Measurements from ENCODE around the gene ZNF112. TPM values are rescaled to one million over a fixed set of nuclear protein-coding genes. Genes with fewer than 3 reads are reported as not detected.
"Not testable (repeated sequence)": the region's sequence is repeated elsewhere in the genome, so short reads cannot be mapped to it uniquely, and the experiment has no call there.

The ZNF112 gene
- 1.9 and 2.5 TPM in 2 replicates for total RNA-seq (2014; rRNA removed)
- percentile 70 among the genes with signal in this experiment for Bru-seq, nascent RNA
- percentile 71 among the genes with signal in this experiment for BruChase-seq, experiment 1, labeled RNA remaining after a 6-hour chase
- percentile 90 among the genes with signal in this experiment for BruChase-seq, experiment 2, labeled RNA remaining after a 2-hour chase
- long read RNA-seq, transcript ZNF112-202 (4 exons, 3,654 nt): major isoform, 5 of 7 reads
- long read RNA-seq, partial matches to known transcripts: 0 of 7 reads
- long read RNA-seq, other reads (novel, unspliced or antisense): 2 of 7 reads

DNA sequence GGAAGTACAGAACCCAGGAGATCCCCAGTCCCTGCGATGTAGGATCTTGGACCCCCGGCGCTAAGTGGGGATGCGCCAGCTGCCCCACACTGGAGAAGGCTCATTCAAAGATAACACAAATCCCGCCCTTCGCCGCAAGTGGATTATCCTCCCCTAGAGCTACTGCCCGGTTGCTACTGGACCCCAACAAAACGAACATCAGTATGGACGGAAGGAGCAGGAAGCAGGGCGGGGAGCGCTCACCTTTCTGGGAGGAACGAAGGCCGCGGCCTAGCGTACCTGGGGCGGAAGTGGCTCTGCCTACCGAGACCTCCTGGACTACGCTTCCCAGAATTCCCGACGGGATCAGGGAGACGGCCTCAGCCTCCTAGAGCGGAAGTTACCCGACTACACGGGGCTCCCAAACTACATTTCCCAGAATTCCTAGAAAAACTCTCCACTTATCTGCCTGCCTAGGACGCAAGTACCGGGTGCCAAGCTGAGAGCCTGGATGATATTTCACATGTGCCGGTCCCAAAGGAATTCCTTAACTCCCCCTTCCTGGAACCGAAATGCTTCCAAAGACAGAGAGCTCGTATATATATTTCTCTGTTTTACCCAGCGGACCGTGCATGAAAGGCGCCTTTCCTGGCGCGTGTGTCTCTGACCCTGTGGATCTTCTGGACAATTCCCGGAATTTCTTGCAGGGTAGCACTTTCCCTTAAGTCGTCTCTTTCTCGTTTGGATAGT, at the start of gene ZNF112:
Gene ZNF112 (minus strand): TSS at position 298 of the 729 bp plus-strand sequence. CDS start 16,141 bp downstream, outside the sequence.
- H3K4me1 ChIP-seq (ENCODE audit: insufficient read depth, low read length): no peaks in the 10 kb centered on the region
- TF ChIP-seq, protein P1, sequence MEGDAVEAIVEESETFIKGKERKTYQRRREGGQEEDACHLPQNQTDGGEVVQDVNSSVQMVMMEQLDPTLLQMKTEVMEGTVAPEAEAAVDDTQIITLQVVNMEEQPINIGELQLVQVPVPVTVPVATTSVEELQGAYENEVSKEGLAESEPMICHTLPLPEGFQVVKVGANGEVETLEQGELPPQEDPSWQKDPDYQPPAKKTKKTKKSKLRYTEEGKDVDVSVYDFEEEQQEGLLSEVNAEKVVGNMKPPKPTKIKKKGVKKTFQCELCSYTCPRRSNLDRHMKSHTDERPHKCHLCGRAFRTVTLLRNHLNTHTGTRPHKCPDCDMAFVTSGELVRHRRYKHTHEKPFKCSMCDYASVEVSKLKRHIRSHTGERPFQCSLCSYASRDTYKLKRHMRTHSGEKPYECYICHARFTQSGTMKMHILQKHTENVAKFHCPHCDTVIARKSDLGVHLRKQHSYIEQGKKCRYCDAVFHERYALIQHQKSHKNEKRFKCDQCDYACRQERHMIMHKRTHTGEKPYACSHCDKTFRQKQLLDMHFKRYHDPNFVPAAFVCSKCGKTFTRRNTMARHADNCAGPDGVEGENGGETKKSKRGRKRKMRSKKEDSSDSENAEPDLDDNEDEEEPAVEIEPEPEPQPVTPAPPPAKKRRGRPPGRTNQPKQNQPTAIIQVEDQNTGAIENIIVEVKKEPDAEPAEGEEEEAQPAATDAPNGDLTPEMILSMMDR (conservative IDR thresholded peaks at IDR 0.05; ENCODE audit: low read depth, low read length): no peak
- TF ChIP-seq EZH2 (IDR thresholded peaks at IDR 0.05; ENCODE audit: low read length, unreplicated experiment) (no peak), EZH2phosphoT487 (IDR thresholded peaks at IDR 0.05; ENCODE audit: borderline replicate concordance, low read length) (no peak)
- H3K4me2 ChIP-seq (ENCODE audit: low read length): peak within 1 kb of the TSS; percentile 73
- no peaks in the 10 kb centered on the region for H3K9me2 ChIP-seq (replicated peaks; ENCODE audit: low read length)
- ChIA-PET CTCF (no interaction called here), POLR2A (ENCODE audit: unreplicated experiment) (no interaction called here)
- ATAC-seq (peak; percentile 100), DNase-seq (peak; percentile 92)
- H3K27me3 ChIP-seq (ENCODE audit: low read length): no peaks in the 10 kb centered on the region
- H3K36me3 ChIP-seq (ENCODE audit: low read depth, low read length): no peaks in the 10 kb centered on the region
- H4K20me1 ChIP-seq (ENCODE audit: low read length): no peaks in the 10 kb centered on the region
- H3F3A ChIP-seq (ENCODE audit: low read length, unreplicated experiment): no peaks in the 10 kb centered on the region
- H3K9me3 ChIP-seq (ENCODE audit: low read length): no peaks in the 10 kb centered on the region
- peak within 1 kb of the TSS; percentile 72 for H3K4me3 ChIP-seq (ENCODE audit: low read length)
- H3K27ac ChIP-seq (ENCODE audit: low read length): no peak within 1 kb of the TSS
- no TSS peak for BruUV-seq (replicated peaks)
- H3K79me2 ChIP-seq (ENCODE audit: low read length): peaks cover 6% of the 10 kb centered on the region; the same call in 1 of the 2 replicates
- intact Hi-C loops (cut with micrococcal nuclease): no loop called here
- peak within 1 kb of the TSS; percentile 89 for H2AFZ ChIP-seq (ENCODE audit: low read length)
- H3K9ac ChIP-seq (ENCODE audit: low read length): peak within 1 kb of the TSS; percentile 61

- Histone ChIP-seq H4K20me1 (ENCODE audit: low read length) (no peaks in the 10 kb centered on the region), H3K4me3 (ENCODE audit: low read length) (peak within 1 kb of the TSS; percentile 32), H3K27me3 (ENCODE audit: low read length) (no peaks in the 10 kb centered on the region), H3K4me2 (ENCODE audit: low read length) (peak within 1 kb of the TSS; percentile 10; the same call in 1 of the 2 replicates), H3K36me3 (ENCODE audit: low read depth, low read length) (no peaks in the 10 kb centered on the region), H3K79me2 (ENCODE audit: low read length) (no peaks in the 10 kb centered on the region), H3K27ac (ENCODE audit: low read length) (no peak within 1 kb of the TSS), H3K9me2 (replicated peaks; ENCODE audit: low read length) (no peaks in the 10 kb centered on the region), H3K4me1 (ENCODE audit: insufficient read depth, low read length) (no peaks in the 10 kb centered on the region), H3F3A (ENCODE audit: low read length, unreplicated experiment) (no peaks in the 10 kb centered on the region), H3K9me3 (ENCODE audit: low read length) (no peaks in the 10 kb centered on the region), H3K9ac (ENCODE audit: low read length) (no peak within 1 kb of the TSS), H2AFZ (ENCODE audit: low read length) (peak within 1 kb of the TSS; percentile 69)
- DNase-seq (peak; percentile 48), ATAC-seq (no peak)
- ChIA-PET CTCF (no interaction called here), POLR2A (ENCODE audit: unreplicated experiment) (no interaction called here)
- TF ChIP-seq, protein P1 (conservative IDR thresholded peaks at IDR 0.05; ENCODE audit: low read depth, low read length): no peak
- no peak for TF ChIP-seq EZH2 (IDR thresholded peaks at IDR 0.05; ENCODE audit: low read length, unreplicated experiment)
- BruUV-seq (replicated peaks): no TSS peak
- intact Hi-C loops (cut with micrococcal nuclease): no loop called here
Observed at GRCh38 chr19:44401139-44402115, 44.9 kb upstream of the ZNF112 start, which contains the start of gene ZNF285. Gene ZNF285, minus strand, starts transcription at chr19:44401608. Its CDS starts 4,395 bp downstream, at chr19:44397213.

GRCh38 chr19:44389268-44389667, 32.8 kb upstream of the ZNF112 start:
- intact Hi-C loops (cut with micrococcal nuclease); CTCF ChIA-PET; H3K36me3 ChIP-seq (ENCODE audit: low read depth, low read length); POLR2A ChIA-PET (ENCODE audit: unreplicated experiment); H3K4me2 ChIP-seq (ENCODE audit: low read length); H3K9me2 ChIP-seq (replicated peaks; ENCODE audit: low read length); ATAC-seq; H4K20me1 ChIP-seq (ENCODE audit: low read length); DNase-seq; H3K4me3 ChIP-seq (ENCODE audit: low read length); BruUV-seq (replicated peaks); H3K9ac ChIP-seq (ENCODE audit: low read length); H3K79me2 ChIP-seq (ENCODE audit: low read length); H2AFZ ChIP-seq (ENCODE audit: low read length); H3K27me3 ChIP-seq (ENCODE audit: low read length); H3K27ac ChIP-seq (ENCODE audit: low read length); H3K9me3 ChIP-seq (ENCODE audit: low read length); H3K4me1 ChIP-seq (ENCODE audit: insufficient read depth, low read length); H3F3A ChIP-seq (ENCODE audit: low read length, unreplicated experiment): not testable (repeated sequence)
